ENCODE data around the gene PHKG2.
A peak's percentile ranks its signal among the peaks of the same experiment; 100 is the strongest.

- TF ChIP-seq, protein P1, sequence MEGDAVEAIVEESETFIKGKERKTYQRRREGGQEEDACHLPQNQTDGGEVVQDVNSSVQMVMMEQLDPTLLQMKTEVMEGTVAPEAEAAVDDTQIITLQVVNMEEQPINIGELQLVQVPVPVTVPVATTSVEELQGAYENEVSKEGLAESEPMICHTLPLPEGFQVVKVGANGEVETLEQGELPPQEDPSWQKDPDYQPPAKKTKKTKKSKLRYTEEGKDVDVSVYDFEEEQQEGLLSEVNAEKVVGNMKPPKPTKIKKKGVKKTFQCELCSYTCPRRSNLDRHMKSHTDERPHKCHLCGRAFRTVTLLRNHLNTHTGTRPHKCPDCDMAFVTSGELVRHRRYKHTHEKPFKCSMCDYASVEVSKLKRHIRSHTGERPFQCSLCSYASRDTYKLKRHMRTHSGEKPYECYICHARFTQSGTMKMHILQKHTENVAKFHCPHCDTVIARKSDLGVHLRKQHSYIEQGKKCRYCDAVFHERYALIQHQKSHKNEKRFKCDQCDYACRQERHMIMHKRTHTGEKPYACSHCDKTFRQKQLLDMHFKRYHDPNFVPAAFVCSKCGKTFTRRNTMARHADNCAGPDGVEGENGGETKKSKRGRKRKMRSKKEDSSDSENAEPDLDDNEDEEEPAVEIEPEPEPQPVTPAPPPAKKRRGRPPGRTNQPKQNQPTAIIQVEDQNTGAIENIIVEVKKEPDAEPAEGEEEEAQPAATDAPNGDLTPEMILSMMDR (IDR thresholded peaks at IDR 0.05; ENCODE audit: low read depth, low read length): no peak
- TF ChIP-seq POLR2A (IDR thresholded peaks at IDR 0.05; ENCODE audit: extremely low read depth, insufficient read length) (peak; percentile 32), MYC (IDR thresholded peaks at IDR 0.05; ENCODE audit: low read depth, low read length) (no peak), MAX (IDR thresholded peaks at IDR 0.05; ENCODE audit: low read depth, low read length) (no peak; the same call in none of the 2 replicates)
Measured at GRCh38 chr16:30758988-30759491, 10.8 kb downstream of the PHKG2 start.

All from NB4 (cell line).